ENCODE results near the gene MOSPD3. TPM values are rescaled to one million over a fixed set of nuclear protein-coding genes. Genes with fewer than 3 reads are reported as not detected.
A peak's percentile ranks its signal among the peaks of the same experiment; 100 is the strongest.

MOSPD3 gene
- polyA plus RNA-seq, 1 donor (not counting 4 experiments of a cell fraction or from before 2014, with no cell fraction given) = 5.5 TPM

GRCh38 chr7:100612730-100613390 is 520 bp downstream of the MOSPD3 start:
- Histone ChIP-seq H3K27ac (ENCODE audit: control insufficient read depth, insufficient read depth, low read length) (no peak overlapping the region), H3K9ac (ENCODE audit: control insufficient read depth, extremely low read depth, insufficient read depth, low read length) (peak overlapping the region; percentile 86), H3K36me3 (ENCODE audit: control insufficient read depth in 2 of 2, extremely low read depth in 1 of 2, insufficient read depth in 2 of 2, low read length in 2 of 2) (no peaks in the 10 kb centered on the region), H3K4me3 (ENCODE audit: control insufficient read depth in 2 of 3, extremely low read depth in 1 of 3, insufficient read depth in 2 of 3, low read depth in 1 of 3, low read length in 3 of 3) (peak overlapping the region; percentile 58 to 92 (median 90)), H3K4me1 (ENCODE audit: control insufficient read depth, extremely low read depth, insufficient read depth, low read length) (peaks cover 9% of the 10 kb centered on the region), H2AFZ (ENCODE audit: control insufficient read depth, low read length) (peak overlapping the region; percentile 73), H3K9me1 (ENCODE audit: control insufficient read depth, extremely low read depth, insufficient read depth, low read length) (no peaks in the 10 kb centered on the region), H3K27me3 (ENCODE audit: control insufficient read depth, extremely low read depth, insufficient read depth, low read length) (no peaks in the 10 kb centered on the region), H4K20me1 (ENCODE audit: control insufficient read depth, extremely low read depth, insufficient read depth, low read length) (no peaks in the 10 kb centered on the region), H3K9me3 (ENCODE audit: control insufficient read depth, low read depth, low read length) (no peaks in the 10 kb centered on the region), H3K79me2 (ENCODE audit: control insufficient read depth, insufficient read depth, low read length) (no peaks in the 10 kb centered on the region), H3K4me2 (ENCODE audit: control insufficient read depth, extremely low read depth, insufficient read depth, low read depth, low read length) (peak overlapping the region; percentile 88)
- TF ChIP-seq, protein P1, sequence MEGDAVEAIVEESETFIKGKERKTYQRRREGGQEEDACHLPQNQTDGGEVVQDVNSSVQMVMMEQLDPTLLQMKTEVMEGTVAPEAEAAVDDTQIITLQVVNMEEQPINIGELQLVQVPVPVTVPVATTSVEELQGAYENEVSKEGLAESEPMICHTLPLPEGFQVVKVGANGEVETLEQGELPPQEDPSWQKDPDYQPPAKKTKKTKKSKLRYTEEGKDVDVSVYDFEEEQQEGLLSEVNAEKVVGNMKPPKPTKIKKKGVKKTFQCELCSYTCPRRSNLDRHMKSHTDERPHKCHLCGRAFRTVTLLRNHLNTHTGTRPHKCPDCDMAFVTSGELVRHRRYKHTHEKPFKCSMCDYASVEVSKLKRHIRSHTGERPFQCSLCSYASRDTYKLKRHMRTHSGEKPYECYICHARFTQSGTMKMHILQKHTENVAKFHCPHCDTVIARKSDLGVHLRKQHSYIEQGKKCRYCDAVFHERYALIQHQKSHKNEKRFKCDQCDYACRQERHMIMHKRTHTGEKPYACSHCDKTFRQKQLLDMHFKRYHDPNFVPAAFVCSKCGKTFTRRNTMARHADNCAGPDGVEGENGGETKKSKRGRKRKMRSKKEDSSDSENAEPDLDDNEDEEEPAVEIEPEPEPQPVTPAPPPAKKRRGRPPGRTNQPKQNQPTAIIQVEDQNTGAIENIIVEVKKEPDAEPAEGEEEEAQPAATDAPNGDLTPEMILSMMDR (optimal IDR thresholded peaks at IDR 0.05 in 1 of 3, IDR thresholded peaks at IDR 0.05 in 1 of 3, conservative IDR thresholded peaks at IDR 0.05 in 1 of 3; ENCODE audit: extremely low read depth in 1 of 3, insufficient read depth in 2 of 3, low read length in 3 of 3) = peak in 1 of 3 experiments; percentile 28
- TF ChIP-seq EZH2 (IDR thresholded peaks at IDR 0.05; ENCODE audit: low read length) = no peak
- dilution Hi-C loops (cut with MboI; ENCODE audit: extremely low pct_ligation_motif_present, low sequenced_read_pairs) = no loop called here
- DNase-seq (ENCODE audit: low read depth, low spot score) (no peak), FAIRE-seq (no peak)

GRCh38 chr7:100613412-100614175 is 1.3 kb downstream of the MOSPD3 start:
- H3K27ac ChIP-seq (ENCODE audit: control insufficient read depth, insufficient read depth, low read length) = no peak overlapping the region
- FAIRE-seq = no peak
- no peak overlapping the region for H2AFZ ChIP-seq (ENCODE audit: control insufficient read depth, low read length)
- H3K79me2 ChIP-seq (ENCODE audit: control insufficient read depth, insufficient read depth, low read length) = no peaks in the 10 kb centered on the region
- no peaks in the 10 kb centered on the region for H4K20me1 ChIP-seq (ENCODE audit: control insufficient read depth, extremely low read depth, insufficient read depth, low read length)
- no peak overlapping the region for H3K9ac ChIP-seq (ENCODE audit: control insufficient read depth, extremely low read depth, insufficient read depth, low read length)
- H3K27me3 ChIP-seq (ENCODE audit: control insufficient read depth, extremely low read depth, insufficient read depth, low read length) = no peaks in the 10 kb centered on the region
- dilution Hi-C loops (cut with MboI; ENCODE audit: extremely low pct_ligation_motif_present, low sequenced_read_pairs) = no loop called here
- H3K9me3 ChIP-seq (ENCODE audit: control insufficient read depth, low read depth, low read length) = no peaks in the 10 kb centered on the region
- TF ChIP-seq EZH2 (IDR thresholded peaks at IDR 0.05; ENCODE audit: low read length) = no peak
- TF ChIP-seq, protein P1 (optimal IDR thresholded peaks at IDR 0.05 in 1 of 3, IDR thresholded peaks at IDR 0.05 in 1 of 3, conservative IDR thresholded peaks at IDR 0.05 in 1 of 3; ENCODE audit: extremely low read depth in 1 of 3, insufficient read depth in 2 of 3, low read length in 3 of 3) = no peak
- peak overlapping the region; percentile 88 for H3K4me2 ChIP-seq (ENCODE audit: control insufficient read depth, extremely low read depth, insufficient read depth, low read depth, low read length)
- H3K4me3 ChIP-seq (ENCODE audit: control insufficient read depth in 2 of 3, extremely low read depth in 1 of 3, insufficient read depth in 2 of 3, low read depth in 1 of 3, low read length in 3 of 3) = peak overlapping the region in 2 of 3 experiments; percentile 90 to 92
- H3K9me1 ChIP-seq (ENCODE audit: control insufficient read depth, extremely low read depth, insufficient read depth, low read length) = no peaks in the 10 kb centered on the region
- no peak for DNase-seq (ENCODE audit: low read depth, low spot score)
- no peaks in the 10 kb centered on the region for H3K36me3 ChIP-seq (ENCODE audit: control insufficient read depth in 2 of 2, extremely low read depth in 1 of 2, insufficient read depth in 2 of 2, low read length in 2 of 2)
- H3K4me1 ChIP-seq (ENCODE audit: control insufficient read depth, extremely low read depth, insufficient read depth, low read length) = peaks cover 9% of the 10 kb centered on the region
